Cortex of kidney (tissue), 1 donor: ENCODE measurements around the gene SEC14L1.
"Not testable (repeated sequence)": the region's sequence is repeated elsewhere in the genome, so short reads cannot be mapped to it uniquely, and the experiment has no call there.

ENCODE experiments used
- DNase-seq: peaks from one replicate; lab custom pipeline; 2025; lab: John Stamatoyannopoulos, UW

Gene SEC14L1

GRCh38 chr17:77116371-77116860 is 24.4 kb upstream of the SEC14L1 start:
- DNase-seq = no peak

GRCh38 chr17:77117415-77117814 is 23.4 kb upstream of the SEC14L1 start:
- no peak for DNase-seq

DNA sequence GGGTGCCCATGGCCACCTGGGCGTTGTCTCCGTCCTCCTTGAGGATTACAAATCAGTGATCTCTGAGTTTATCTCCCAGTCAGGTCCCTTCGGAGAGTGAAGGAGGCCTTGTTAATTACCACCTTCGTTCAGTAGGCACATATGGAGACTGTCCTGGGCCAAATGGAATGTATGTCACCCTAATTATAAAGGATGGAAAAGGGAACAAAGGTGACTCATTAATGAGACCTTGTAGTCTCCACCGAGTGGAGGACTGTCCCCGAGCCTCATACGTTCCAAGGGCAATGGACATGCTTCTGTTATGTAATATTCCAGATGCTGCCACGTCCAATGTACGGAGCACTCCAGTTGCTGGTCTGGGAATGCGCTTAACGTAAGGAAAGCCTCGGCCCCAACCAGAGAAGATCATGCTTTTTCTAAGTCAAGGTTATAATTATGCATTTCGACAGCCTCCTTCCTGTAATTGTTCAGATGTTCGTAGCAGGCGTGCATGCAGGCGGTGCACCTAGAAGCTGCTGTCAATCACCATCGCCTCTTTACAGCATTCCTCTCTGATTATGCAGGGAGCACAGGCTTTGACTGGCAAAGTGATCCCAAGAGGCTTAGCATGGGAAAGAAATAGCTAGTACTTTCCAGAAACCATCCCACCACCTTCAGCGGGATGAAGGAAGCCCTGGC is 22.4 kb upstream of the SEC14L1 start:
- no peak for DNase-seq

GRCh38 chr17:77119668-77120301 is 21.0 kb upstream of the SEC14L1 start:
- DNase-seq = no peak

DNA sequence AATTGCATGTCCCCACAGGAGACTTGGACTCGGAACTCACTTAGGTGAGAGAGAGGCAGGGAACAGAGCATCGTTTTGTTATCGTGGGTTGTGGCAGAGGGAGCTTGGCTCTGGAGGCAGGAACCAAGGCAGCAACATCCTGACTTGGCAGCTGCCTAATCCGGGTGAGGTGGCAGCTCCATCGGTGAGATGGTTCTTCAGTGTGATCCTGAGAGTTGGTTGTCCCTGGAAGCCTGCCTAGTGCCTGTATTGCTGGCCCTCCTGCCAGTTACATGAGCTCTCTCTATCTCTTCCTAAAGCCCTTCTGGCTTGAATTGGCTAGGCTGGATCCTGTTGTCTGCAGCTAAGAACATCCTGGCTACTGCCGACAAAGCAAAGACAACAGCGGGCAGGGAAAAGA is 19.9 kb upstream of the SEC14L1 start:
- DNase-seq = no peak

- no peak for DNase-seq
Observed at GRCh38 chr17:77124192-77124889, 16.4 kb upstream of the SEC14L1 start.

DNA sequence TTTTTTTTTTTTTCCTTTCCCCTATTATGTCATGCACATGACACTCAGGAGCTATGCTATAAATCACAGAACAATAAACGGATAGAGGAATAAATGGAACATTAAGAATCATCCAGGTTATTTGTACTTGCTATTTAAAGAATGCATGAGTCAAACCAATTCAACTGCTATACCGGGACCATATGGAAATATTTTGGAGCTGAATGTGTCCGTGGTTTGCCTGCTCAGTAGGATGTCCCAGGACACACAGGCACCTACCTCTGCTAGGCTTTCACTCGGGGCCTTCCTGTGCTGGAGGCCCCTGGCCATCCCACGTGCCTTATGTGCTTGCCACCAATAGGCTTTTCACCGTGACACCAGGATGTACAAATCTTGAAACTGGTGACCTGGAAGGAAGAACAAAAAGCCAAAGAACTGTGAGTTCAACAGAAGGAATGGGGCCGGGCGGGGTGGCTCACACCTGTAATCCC is 15.3 kb upstream of the SEC14L1 start:
- no peak for DNase-seq

DNA sequence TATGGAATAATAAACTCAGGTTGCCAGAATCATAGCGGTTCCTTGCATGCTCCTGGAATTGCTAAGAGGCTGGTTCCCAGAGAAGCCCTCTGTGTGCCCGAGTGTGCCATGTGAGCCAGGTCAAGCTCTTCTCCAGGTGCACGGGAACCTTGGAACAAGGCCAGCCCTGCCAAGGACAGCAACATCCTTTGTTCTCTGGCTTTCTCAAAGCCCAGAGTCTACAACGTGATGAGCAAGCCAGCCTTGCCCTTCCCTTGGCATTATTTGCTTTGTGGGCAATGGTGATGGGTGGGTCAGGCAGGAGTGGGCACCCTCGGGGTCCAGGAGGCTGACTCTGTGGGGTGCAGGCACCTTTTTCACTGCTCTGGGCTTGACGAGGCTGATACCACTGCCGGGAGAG is 14.2 kb upstream of the SEC14L1 start:
- DNase-seq = no peak

DNA sequence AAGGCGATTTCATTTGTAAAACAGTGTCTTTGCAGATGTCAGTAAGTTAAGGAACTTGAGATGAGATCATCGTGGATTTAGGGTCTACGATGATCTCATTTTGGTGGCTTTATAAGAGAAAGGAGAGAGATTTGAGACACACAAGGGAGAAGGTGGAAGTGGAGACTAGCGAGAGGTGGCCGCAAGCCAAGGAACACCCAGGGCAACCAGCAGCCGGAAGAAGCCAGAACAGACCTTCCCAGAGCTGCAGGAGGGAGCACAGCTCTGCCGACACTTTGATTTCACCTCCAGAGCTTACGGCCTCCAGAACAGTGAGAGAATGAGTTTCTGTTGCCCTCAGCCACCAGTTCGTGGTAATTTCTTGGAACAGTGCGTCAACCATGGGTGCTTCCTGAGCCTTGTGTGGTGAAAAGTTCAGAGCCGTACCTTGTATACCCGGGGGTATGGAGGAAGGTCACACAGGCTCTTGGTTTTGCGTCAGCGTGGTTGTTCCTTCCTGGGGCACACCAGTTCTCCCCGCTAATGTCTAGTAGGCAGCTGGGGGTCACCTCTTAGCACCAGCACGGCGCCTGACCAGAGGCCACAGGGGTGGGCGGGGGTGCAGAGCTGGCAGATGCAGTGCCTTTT is 12.9 kb upstream of the SEC14L1 start:
- no peak for DNase-seq

- DNase-seq = no peak
Observed at GRCh38 chr17:77128896-77129567, 11.7 kb upstream of the SEC14L1 start.

DNA sequence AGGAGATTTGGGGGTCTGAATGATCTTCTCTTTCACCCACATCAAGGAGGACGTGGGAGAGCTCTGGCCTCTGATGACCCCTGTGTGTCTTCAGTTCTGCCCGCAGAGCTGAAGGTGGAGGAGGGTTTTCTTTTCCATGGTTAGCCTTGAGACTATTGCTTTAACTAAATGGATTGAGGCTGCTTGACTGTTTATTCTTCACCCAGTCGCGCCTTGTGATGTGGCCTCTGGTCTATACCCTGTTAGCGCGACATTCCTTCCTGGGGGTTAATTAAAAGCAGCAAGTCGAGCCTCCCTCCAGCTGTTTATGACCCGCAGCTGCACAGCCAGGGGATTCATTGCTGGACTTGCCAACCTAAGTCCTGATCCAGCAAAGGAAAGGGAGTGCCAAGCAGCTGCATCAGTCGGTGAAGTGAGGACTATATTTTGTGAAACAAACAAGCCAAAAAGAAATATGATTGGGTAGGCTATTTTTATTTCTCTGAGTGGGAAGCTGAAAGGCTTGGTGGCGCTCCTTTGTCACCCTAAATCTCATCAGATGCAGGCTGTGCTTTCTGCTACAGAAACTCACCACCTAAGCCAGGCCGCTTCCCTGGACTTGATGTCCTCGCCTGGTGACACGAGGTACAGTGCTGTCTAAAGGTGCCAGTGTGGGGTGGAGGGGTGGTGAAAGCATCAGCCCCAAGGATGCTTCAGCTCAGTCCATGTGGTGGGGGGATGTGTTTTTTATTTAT is 11.0 kb upstream of the SEC14L1 start:
- no peak for DNase-seq

DNA sequence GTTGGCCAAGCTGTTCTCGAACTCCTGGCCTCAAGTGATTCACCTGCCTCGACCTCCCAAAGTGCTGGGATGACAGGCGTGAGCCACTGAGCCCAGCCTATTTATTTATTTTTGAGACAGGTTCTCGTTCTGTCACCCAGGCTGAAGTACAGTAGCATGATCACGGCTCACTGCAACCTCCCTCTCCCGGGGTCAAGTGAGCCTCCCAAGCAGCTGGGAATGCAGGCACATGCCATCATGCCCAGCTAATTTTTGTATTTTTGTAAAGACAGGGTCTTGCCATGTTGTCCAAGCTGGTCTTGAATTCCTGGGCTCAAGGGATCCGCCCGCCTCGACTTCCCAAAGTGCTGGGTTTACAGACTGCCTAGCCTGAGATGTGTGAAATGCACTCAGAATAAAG is 10.2 kb upstream of the SEC14L1 start:
- DNase-seq = no peak

DNA sequence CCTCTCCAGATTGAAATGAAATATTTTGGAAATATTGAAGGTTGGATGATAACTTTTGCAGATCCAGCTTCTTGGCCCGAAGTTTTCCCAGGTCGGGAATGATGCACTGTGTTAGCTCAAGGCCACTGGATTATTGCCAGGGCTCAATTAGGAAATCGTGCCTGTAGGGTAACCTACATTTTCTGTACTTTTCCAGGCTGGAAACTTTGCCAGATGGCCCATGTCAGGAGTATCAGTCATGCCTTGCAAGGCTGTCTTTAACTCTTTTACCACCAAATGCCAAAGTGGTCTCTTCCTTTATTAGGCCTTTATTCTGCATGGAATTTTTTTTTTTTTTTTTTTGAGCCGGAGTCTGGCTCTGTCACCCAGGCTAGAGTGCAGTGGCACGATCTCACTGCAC is 8.9 kb upstream of the SEC14L1 start:
- no peak for DNase-seq

DNA sequence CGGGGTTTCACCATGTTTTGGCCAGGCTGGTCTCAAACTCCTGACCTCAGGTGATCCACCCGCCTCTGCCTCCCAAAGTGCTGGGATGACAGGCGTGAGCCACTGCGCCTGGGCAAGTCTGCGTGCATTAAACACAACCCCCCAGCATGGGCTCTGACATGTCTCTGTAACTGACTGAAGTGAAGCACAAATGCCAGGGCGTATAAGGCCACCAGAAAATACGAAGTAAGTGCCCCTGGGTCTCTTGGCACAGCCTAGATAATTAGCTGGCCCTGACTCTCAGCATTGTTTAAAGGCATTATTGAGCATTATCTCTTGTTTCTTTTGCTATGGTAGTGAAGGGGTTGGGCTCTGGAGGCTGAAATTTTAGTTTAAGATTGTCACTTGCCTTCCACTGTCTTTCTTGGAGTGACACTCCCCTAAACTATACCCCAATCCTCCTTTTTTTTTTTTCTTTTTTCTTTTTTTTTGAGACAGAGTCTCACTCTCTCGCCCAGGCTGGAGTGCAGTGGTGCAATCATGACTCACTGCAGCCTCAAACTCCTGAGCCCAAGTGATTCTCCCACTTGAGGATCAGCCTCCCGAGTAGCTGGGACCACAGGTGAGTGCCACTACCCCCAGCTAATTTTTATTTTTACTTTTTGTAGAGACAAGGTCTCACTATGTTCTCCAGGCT is 8.2 kb upstream of the SEC14L1 start:
- DNase-seq = no peak

- no peak for DNase-seq
Observed at GRCh38 chr17:77133087-77133638, 7.6 kb upstream of the SEC14L1 start.

GRCh38 chr17:77136420-77136767 is 4.4 kb upstream of the SEC14L1 start:
- no peak for DNase-seq

DNA sequence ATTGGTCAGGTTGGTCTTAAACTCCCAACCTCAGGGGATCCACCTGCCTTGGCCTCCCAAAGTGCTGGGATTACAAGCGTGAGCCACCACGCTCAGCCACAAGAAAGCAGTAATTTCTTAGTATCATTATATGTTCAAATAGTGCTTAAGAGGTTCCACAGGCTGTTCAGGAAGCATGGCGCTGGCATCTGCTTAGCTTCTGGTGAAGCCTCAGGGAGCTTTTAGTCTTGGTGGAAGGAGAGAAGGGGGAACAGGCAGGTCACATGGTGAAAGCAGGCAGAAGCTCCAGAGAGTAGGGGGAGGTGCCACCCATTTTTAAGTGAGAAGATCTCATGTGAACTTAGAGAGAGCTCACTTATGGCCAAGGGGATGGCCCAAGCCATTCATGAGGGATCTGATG is 3.7 kb upstream of the SEC14L1 start:
- DNase-seq = no peak

DNA sequence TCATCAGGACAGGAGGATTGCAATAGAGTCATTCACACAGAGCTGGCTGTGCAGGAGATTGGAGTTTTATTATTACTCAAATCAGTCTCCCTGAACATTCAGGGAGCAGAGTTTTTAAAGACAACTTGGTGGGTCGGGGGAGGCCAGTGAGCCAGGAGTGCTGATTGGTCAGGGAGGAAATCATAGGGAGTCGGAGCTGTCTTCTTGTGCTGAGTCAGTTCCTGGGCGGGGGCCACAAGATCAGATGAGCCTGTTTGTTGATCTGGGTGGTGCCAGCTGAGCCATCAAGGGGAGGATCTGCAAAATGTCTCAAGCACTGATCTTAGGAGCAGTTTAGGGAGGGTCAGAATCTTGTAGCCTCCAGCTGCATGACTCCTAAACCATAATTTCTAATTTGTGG is 2.9 kb upstream of the SEC14L1 start:
- not testable (repeated sequence) for DNase-seq

- peak; percentile 79 for DNase-seq
Observed at GRCh38 chr17:77140166-77140877, 447 bp upstream of the SEC14L1 start.
